CD4-positive, alpha-beta T cell treated with Interleukin-21 for 1 hour (primary cell): ENCODE measurements around the gene PLPP1.

Source experiments
- DNase-seq: peaks from one replicate; pipeline ENCODE4 v3.0.0-alpha.2; 2020

The PLPP1 gene

GRCh38 chr5:55441954-55442353 lies 92.8 kb downstream of the PLPP1 start:
- no peak for DNase-seq

- DNase-seq: no peak
These were observed 93.5 kb downstream of the PLPP1 start for GRCh38 chr5:55441107-55441771.

GRCh38 chr5:55440188-55440646 lies 94.5 kb downstream of the PLPP1 start:
- no peak for DNase-seq

GRCh38 chr5:55438998-55439397 lies 95.8 kb downstream of the PLPP1 start:
- DNase-seq: no peak

- DNase-seq: no peak
These were observed 96.9 kb downstream of the PLPP1 start for GRCh38 chr5:55437859-55438206.

GRCh38 chr5:55437452-55437851 lies 97.3 kb downstream of the PLPP1 start:
- no peak for DNase-seq

- no peak for DNase-seq
These were observed 102.2 kb downstream of the PLPP1 start for GRCh38 chr5:55432549-55432948.

- DNase-seq: no peak
These were observed 105.0 kb downstream of the PLPP1 start for GRCh38 chr5:55429613-55430253.

- DNase-seq: no peak
These were observed 105.5 kb downstream of the PLPP1 start for GRCh38 chr5:55429221-55429612.

GRCh38 chr5:55427157-55427556 lies 107.6 kb downstream of the PLPP1 start:
- no peak for DNase-seq

- DNase-seq: no peak
These were observed 108.3 kb downstream of the PLPP1 start for GRCh38 chr5:55426455-55426854.

- no peak for DNase-seq
These were observed 113.7 kb downstream of the PLPP1 start for GRCh38 chr5:55421074-55421529.

GRCh38 chr5:55418994-55419968 lies 115.5 kb downstream of the PLPP1 start:
- no peak for DNase-seq

- DNase-seq: no peak
These were observed 118.5 kb downstream of the PLPP1 start for GRCh38 chr5:55416306-55416705.

- no peak for DNase-seq
These were observed 119.7 kb downstream of the PLPP1 start for GRCh38 chr5:55415071-55415470.

- no peak for DNase-seq
These were observed 121.1 kb downstream of the PLPP1 start for GRCh38 chr5:55413644-55414043.

- DNase-seq: no peak
These were observed 122.9 kb downstream of the PLPP1 start for GRCh38 chr5:55411876-55412275.

GRCh38 chr5:55410845-55411244 lies 123.9 kb downstream of the PLPP1 start:
- DNase-seq: no peak

GRCh38 chr5:55409775-55410174 lies 125.0 kb downstream of the PLPP1 start:
- no peak for DNase-seq

- no peak for DNase-seq
These were observed 126.8 kb downstream of the PLPP1 start for GRCh38 chr5:55407984-55408383.

- peak; percentile 38 for DNase-seq
These were observed 127.6 kb downstream of the PLPP1 start for GRCh38 chr5:55407059-55407684.

- no peak for DNase-seq
These were observed 128.5 kb downstream of the PLPP1 start for GRCh38 chr5:55406292-55406691.

- no peak for DNase-seq
These were observed 132.6 kb downstream of the PLPP1 start for GRCh38 chr5:55402199-55402598.
